Neural progenitor cell (in vitro differentiated cells): ENCODE measurements around the gene TRAPPC3. TPM values are rescaled to one million over a fixed set of nuclear protein-coding genes. Genes with fewer than 3 reads are reported as not detected.
A peak's percentile ranks its signal among the peaks of the same experiment; 100 is the strongest.

Experiments used
- DNase-seq: peaks from one replicate; pipeline ENCODE4 v3.0.0-alpha.2; 2016; ENCODE audit warnings: low spot score
- H2AFZ ChIP-seq: fragments of 200-600 bp; sonication (generic); replicated peaks from 2 replicates; pipeline ENCODE4 v1.6.1; 2016; ENCODE audit warnings: antibody characterized with exemption
- H3F3A ChIP-seq: fragments of 200-600 bp; sonication (generic); 2 replicates; pipeline ENCODE4 v1.6.1; 2016; ENCODE audit warnings: antibody characterized with exemption, low read depth
- H3K27ac ChIP-seq: fragments of 200-600 bp; sonication (generic); 2 replicates; pipeline ENCODE4 v1.5.1; 2016; ENCODE audit warnings: mild to moderate bottlenecking
- H3K27me3 ChIP-seq: fragments of 200-600 bp; sonication (generic); 2 replicates; pipeline ENCODE4 v1.6.1; 2016; ENCODE audit warnings: mild to moderate bottlenecking, moderate library complexity
- H3K36me3 ChIP-seq: fragments of 200-600 bp; sonication (generic); 2 replicates; pipeline ENCODE4 v1.5.1; 2016
- H3K4me1 ChIP-seq: fragments of 200-600 bp; sonication (generic); 2 replicates; pipeline ENCODE4 v1.6.1; 2016; ENCODE audit warnings: mixed run types
- H3K4me2 ChIP-seq: fragments of 200-600 bp; sonication (generic); 2 replicates; pipeline ENCODE4 v1.6.1; 2016
- H3K4me3 ChIP-seq: fragments of 200-600 bp; sonication (generic); 2 replicates; pipeline ENCODE4 v1.5.1; 2016
- H3K79me2 ChIP-seq: fragments of 200-600 bp; sonication (generic); 2 replicates; pipeline ENCODE4 v1.6.1; 2016; ENCODE audit warnings: low read depth
- H3K9ac ChIP-seq: fragments of 200-600 bp; sonication (generic); 2 replicates; pipeline ENCODE4 v1.6.1; 2016
- H3K9me3 ChIP-seq: fragments of 200-600 bp; sonication (generic); 2 replicates; pipeline ENCODE4 v1.5.1; 2016; ENCODE audit warnings: low read depth
- H4K20me1 ChIP-seq: fragments of 200-600 bp; sonication (generic); 2 replicates; pipeline ENCODE4 v1.6.1; 2016; ENCODE audit warnings: low read depth
- H3K27ac Mint-ChIP-seq: 3 replicates; pipeline ENCODE4 v1.8.0; 2021; ENCODE audit warnings: mixed read lengths
- H3K27me3 Mint-ChIP-seq: 2 replicates; pipeline ENCODE4 v1.8.0; 2022; ENCODE audit warnings: low read depth, mild to moderate bottlenecking, inconsistent platforms, moderate library complexity, mixed read lengths; ENCODE audit not compliant: insufficient read depth
- H3K36me3 Mint-ChIP-seq: 3 replicates; pipeline ENCODE4 v1.8.0; 2021; ENCODE audit warnings: mixed read lengths
- H3K4me1 Mint-ChIP-seq: 3 replicates; pipeline ENCODE4 v1.8.0; 2021; ENCODE audit warnings: mixed read lengths
- H3K4me3 Mint-ChIP-seq: 3 replicates; pipeline ENCODE4 v1.8.0; 2021; ENCODE audit warnings: mild to moderate bottlenecking, moderate library complexity, mixed read lengths
- H3K9me3 Mint-ChIP-seq: 3 replicates; pipeline ENCODE4 v1.8.0; 2020; ENCODE audit warnings: mixed read lengths
- EZH2 ChIP-seq: fragments of 200-600 bp; sonication (generic); IDR thresholded peaks from 2 replicates; pipeline ENCODE4 v1.6.1; 2017; ENCODE audit warnings: antibody characterized with exemption, mild to moderate bottlenecking, moderate library complexity
- EZH2phosphoT487 ChIP-seq: fragments of 200-600 bp; sonication (generic); IDR thresholded peaks from 2 replicates; pipeline ENCODE4 v1.6.1; 2017; ENCODE audit warnings: antibody characterized with exemption
- total RNA-seq: library from RNA; depleted of rRNA; stranded (reverse); fragments of >200 nt; gene quantifications from 2 replicates; pipeline ENCODE4 v1.2.3, GENCODE V29; 2015; ENCODE audit warnings: low replicate concordance
- TF ChIP-seq, protein P1 (sequence below): fragments of 200-600 bp; sonication (generic); IDR thresholded peaks from 2 replicates; pipeline ENCODE4 v1.5.1; 2017; ENCODE audit warnings: antibody characterized with exemption, mild to moderate bottlenecking

TRAPPC3 gene
- total RNA-seq, 1 donor from 2014 or later: 44.9 TPM

DNA sequence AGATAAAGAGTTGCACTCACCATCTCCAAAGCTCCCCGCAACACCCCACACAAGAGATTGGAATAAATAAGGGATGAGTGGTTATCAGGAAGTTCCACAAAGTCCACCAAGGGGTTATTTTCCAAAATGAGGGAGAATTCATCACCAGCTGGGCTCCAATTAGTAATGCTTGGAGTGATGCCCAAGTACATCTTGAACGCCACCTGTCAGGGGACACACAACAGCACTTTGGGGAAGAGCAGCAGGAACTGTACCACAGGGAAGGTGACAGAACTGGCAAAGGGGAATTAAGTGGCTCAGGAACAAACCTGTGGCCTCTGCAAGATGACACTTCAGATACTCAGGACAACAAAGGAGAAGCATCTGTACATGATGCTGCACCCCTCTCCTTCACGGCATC is 11.5 kb downstream of the TRAPPC3 start:
- H3K36me3 Mint-ChIP-seq: peaks cover 8% of the 10 kb centered on the region
- TF ChIP-seq, protein P1, sequence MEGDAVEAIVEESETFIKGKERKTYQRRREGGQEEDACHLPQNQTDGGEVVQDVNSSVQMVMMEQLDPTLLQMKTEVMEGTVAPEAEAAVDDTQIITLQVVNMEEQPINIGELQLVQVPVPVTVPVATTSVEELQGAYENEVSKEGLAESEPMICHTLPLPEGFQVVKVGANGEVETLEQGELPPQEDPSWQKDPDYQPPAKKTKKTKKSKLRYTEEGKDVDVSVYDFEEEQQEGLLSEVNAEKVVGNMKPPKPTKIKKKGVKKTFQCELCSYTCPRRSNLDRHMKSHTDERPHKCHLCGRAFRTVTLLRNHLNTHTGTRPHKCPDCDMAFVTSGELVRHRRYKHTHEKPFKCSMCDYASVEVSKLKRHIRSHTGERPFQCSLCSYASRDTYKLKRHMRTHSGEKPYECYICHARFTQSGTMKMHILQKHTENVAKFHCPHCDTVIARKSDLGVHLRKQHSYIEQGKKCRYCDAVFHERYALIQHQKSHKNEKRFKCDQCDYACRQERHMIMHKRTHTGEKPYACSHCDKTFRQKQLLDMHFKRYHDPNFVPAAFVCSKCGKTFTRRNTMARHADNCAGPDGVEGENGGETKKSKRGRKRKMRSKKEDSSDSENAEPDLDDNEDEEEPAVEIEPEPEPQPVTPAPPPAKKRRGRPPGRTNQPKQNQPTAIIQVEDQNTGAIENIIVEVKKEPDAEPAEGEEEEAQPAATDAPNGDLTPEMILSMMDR: no peak
- TF ChIP-seq EZH2phosphoT487 (no peak), EZH2 (no peak)
- H3K4me1 ChIP-seq: no peaks in the 10 kb centered on the region
- no peaks in the 10 kb centered on the region for H3K9me3 Mint-ChIP-seq
- H3K9ac ChIP-seq: no peak overlapping the region
- no peaks in the 10 kb centered on the region for H3K27me3 Mint-ChIP-seq
- H3K4me1 Mint-ChIP-seq: peaks cover 7% of the 10 kb centered on the region
- H3K27ac ChIP-seq: no peak overlapping the region
- H3K27me3 ChIP-seq: no peaks in the 10 kb centered on the region
- H3K4me3 ChIP-seq: no peak overlapping the region
- no peaks in the 10 kb centered on the region for H3F3A ChIP-seq
- DNase-seq: no peak
- H2AFZ ChIP-seq: no peak overlapping the region
- peaks cover 7% of the 10 kb centered on the region for H3K79me2 ChIP-seq
- H3K4me2 ChIP-seq: no peak overlapping the region
- no peak overlapping the region for H3K27ac Mint-ChIP-seq
- H3K4me3 Mint-ChIP-seq: no peak overlapping the region
- no peaks in the 10 kb centered on the region for H3K36me3 ChIP-seq
- no peaks in the 10 kb centered on the region for H4K20me1 ChIP-seq
- H3K9me3 ChIP-seq: no peaks in the 10 kb centered on the region

DNA sequence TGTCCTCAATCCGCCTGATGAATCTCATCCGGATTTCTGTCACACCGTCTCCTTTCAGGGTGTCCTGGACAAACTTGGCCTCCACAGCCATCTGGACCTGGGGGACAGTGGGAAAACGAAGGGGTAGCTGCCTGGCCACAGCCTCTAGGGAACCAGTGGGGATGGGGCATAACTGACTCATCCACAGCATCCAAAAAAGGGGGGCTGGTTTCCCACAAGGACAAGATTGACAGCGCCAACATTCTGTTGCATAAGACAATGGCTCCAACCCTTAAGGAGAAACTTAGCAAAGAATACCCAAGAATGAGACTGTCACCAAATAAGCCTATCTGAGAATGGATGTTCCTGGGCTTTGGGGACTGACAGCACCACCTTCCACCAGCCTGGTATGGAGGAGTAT is 12.1 kb downstream of the TRAPPC3 start:
- peaks cover 8% of the 10 kb centered on the region for H3K36me3 Mint-ChIP-seq
- Histone ChIP-seq H4K20me1 (no peaks in the 10 kb centered on the region), H3K4me2 (no peak overlapping the region), H3K27me3 (no peaks in the 10 kb centered on the region), H3K27ac (no peak overlapping the region), H3K9me3 (no peaks in the 10 kb centered on the region), H3K36me3 (no peaks in the 10 kb centered on the region), H3K4me1 (no peaks in the 10 kb centered on the region), H3K9ac (no peak overlapping the region), H3K4me3 (no peak overlapping the region), H3K79me2 (peaks cover 4% of the 10 kb centered on the region), H3F3A (no peaks in the 10 kb centered on the region), H2AFZ (no peak overlapping the region)
- no peak overlapping the region for H3K27ac Mint-ChIP-seq
- no peaks in the 10 kb centered on the region for H3K27me3 Mint-ChIP-seq
- TF ChIP-seq EZH2phosphoT487 (no peak), EZH2 (no peak)
- TF ChIP-seq, protein P1: no peak
- DNase-seq: no peak
- H3K4me1 Mint-ChIP-seq: peaks cover 7% of the 10 kb centered on the region
- no peak overlapping the region for H3K4me3 Mint-ChIP-seq
- H3K9me3 Mint-ChIP-seq: no peaks in the 10 kb centered on the region

DNA sequence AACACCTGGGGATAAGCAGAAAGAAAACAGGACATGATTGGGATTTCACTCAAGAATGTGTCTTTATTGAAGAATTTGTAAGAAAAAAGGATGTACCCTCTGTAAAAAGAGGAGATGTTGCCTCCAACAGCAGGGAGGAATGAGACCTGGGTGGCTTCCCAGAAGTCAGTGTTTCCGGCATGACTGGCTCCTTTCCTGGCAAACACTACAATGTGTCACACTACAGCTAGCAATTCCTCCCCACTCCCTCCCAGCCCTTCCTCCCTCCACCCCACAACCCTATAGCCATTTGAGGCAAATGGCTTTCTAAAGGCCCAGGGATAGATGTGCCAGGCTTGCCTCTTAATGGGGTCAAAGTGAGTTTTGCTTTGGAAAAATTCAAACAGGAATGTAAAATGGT is 12.8 kb downstream of the TRAPPC3 start:
- no peaks in the 10 kb centered on the region for H3K9me3 Mint-ChIP-seq
- Histone ChIP-seq H3F3A (no peaks in the 10 kb centered on the region), H3K36me3 (no peaks in the 10 kb centered on the region), H3K4me2 (no peak overlapping the region), H3K4me3 (no peak overlapping the region), H3K27ac (no peak overlapping the region), H3K27me3 (no peaks in the 10 kb centered on the region), H3K79me2 (no peaks in the 10 kb centered on the region), H3K4me1 (no peaks in the 10 kb centered on the region), H2AFZ (no peak overlapping the region), H3K9me3 (no peaks in the 10 kb centered on the region), H3K9ac (no peak overlapping the region), H4K20me1 (no peaks in the 10 kb centered on the region)
- H3K27me3 Mint-ChIP-seq: no peaks in the 10 kb centered on the region
- DNase-seq: no peak
- H3K4me1 Mint-ChIP-seq: peaks cover 7% of the 10 kb centered on the region
- H3K27ac Mint-ChIP-seq: no peak overlapping the region
- H3K4me3 Mint-ChIP-seq: no peak overlapping the region
- peaks cover 8% of the 10 kb centered on the region for H3K36me3 Mint-ChIP-seq
- TF ChIP-seq EZH2 (no peak), EZH2phosphoT487 (no peak)
- TF ChIP-seq, protein P1: no peak

DNA sequence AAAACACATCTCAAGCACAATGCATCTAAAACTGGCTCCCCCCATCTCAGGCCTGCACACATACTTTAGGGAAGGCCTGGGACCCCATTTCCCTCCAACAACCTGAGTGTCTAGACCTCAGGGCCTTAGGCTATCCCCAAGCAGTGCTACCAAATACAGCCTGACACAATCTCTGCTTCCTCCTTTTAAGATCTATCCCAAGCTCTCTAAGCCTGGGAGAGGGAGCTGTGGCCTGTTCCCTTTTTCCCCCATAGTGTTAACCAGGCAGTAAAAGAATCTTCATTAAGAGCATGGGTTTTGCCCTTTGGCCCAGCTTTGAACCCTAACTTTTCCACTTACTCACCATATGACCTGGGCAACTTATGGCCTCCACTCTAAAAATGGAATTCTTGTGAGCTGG is 13.5 kb downstream of the TRAPPC3 start:
- Histone ChIP-seq H3K4me1 (no peaks in the 10 kb centered on the region), H3K9me3 (no peaks in the 10 kb centered on the region), H3K36me3 (no peaks in the 10 kb centered on the region), H3K27ac (no peak overlapping the region), H3K9ac (no peak overlapping the region), H4K20me1 (no peaks in the 10 kb centered on the region), H3F3A (no peaks in the 10 kb centered on the region), H3K27me3 (no peaks in the 10 kb centered on the region), H3K79me2 (no peaks in the 10 kb centered on the region), H3K4me2 (no peak overlapping the region), H3K4me3 (no peak overlapping the region), H2AFZ (no peak overlapping the region)
- no peaks in the 10 kb centered on the region for H3K9me3 Mint-ChIP-seq
- H3K4me1 Mint-ChIP-seq: peaks cover 7% of the 10 kb centered on the region
- peak overlapping the region; percentile 32 for H3K27ac Mint-ChIP-seq
- no peaks in the 10 kb centered on the region for H3K27me3 Mint-ChIP-seq
- H3K4me3 Mint-ChIP-seq: no peak overlapping the region
- TF ChIP-seq EZH2 (no peak), EZH2phosphoT487 (no peak)
- TF ChIP-seq, protein P1: no peak
- no peak for DNase-seq
- peaks cover 4% of the 10 kb centered on the region for H3K36me3 Mint-ChIP-seq
